Measurements from ENCODE around the gene TTLL13. TPM values are rescaled to one million over a fixed set of nuclear protein-coding genes. Genes with fewer than 3 reads are reported as not detected.

Gene TTLL13
- total and polyA plus RNA-seq, 2 donors (not counting 1 experiment from before 2014, with no cell fraction given): 0.33 to 0.42 TPM

DNA sequence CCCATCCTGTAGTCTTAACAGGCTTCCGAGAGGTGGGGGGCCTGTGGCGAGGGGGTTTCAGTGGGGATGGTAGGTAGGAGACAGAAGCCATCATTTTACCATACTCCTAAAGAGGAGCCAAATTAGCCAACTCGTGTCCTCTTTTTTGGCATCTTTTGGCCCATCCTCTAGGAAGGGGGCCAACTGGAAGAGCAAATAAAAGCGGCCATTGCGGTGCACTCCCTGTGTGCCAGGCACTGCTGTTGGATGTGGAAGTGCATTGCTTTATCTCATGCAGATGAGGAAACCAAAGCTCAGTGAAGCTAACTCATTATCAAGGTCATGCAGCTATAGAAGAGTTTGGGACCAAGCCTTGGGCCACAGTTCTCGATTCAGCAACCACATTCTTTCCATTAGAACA, 42.1 kb upstream of the TTLL13 start:
- no peaks in the 10 kb centered on the region for H3K27me3 Mint-ChIP-seq
- Histone ChIP-seq H3K9me3 (ENCODE audit: control extremely low read depth in 1 of 3, control insufficient read depth in 2 of 3, insufficient read depth in 1 of 3, low read length in 2 of 3) (no peaks in the 10 kb centered on the region), H3K36me3 (replicated peaks in 1 of 2; ENCODE audit: control extremely low read depth in 1 of 2, control insufficient read depth in 1 of 2, extremely low read depth in 1 of 2, insufficient read depth in 2 of 2, low read length in 1 of 2) (peaks cover 2 to 91% of the 10 kb centered on the region in 2 experiments), H3K4me3 (ENCODE audit: control extremely low read depth in 1 of 5, extremely low read depth in 1 of 5, insufficient read depth in 1 of 5, low read depth in 2 of 5, low read length in 4 of 5) (no peak overlapping the region), H2AFZ (ENCODE audit: insufficient read depth, low read depth, low read length, poor library complexity, severe bottlenecking) (no peak overlapping the region), H3K27ac (ENCODE audit: low read length in 2 of 2) (peak overlapping the region in 1 of 2 donors; percentile 55), H3K27me3 (replicated peaks in 1 of 4; ENCODE audit: control extremely low read depth in 1 of 4, control insufficient read depth in 3 of 4, insufficient read depth in 4 of 4, low read length in 3 of 4) (no peaks in the 10 kb centered on the region), H3K79me2 (ENCODE audit: control insufficient read depth, insufficient read depth, low read length) (peaks cover 100% of the 10 kb centered on the region), H3K4me2 (replicated peaks; ENCODE audit: low read depth, low read length, poor library complexity, severe bottlenecking) (no peak overlapping the region), H3K4me1 (ENCODE audit: control insufficient read depth in 2 of 2, insufficient read depth in 2 of 2, low read length in 2 of 2) (peaks cover 93 to 100% of the 10 kb centered on the region in 2 donors), H4K20me1 (ENCODE audit: control insufficient read depth, insufficient read depth, low read length, poor library complexity, severe bottlenecking) (peaks cover 92% of the 10 kb centered on the region), H3K9ac (ENCODE audit: low read length) (no peak overlapping the region)
- peak overlapping the region; percentile 26 for H3K4me3 Mint-ChIP-seq
- DNase-seq: no peak
- TF ChIP-seq EZH2 (IDR thresholded peaks at IDR 0.05; ENCODE audit: borderline replicate concordance, insufficient read depth, low read depth, low read length, poor library complexity, severe bottlenecking): no peak
- TF ChIP-seq, protein P1, sequence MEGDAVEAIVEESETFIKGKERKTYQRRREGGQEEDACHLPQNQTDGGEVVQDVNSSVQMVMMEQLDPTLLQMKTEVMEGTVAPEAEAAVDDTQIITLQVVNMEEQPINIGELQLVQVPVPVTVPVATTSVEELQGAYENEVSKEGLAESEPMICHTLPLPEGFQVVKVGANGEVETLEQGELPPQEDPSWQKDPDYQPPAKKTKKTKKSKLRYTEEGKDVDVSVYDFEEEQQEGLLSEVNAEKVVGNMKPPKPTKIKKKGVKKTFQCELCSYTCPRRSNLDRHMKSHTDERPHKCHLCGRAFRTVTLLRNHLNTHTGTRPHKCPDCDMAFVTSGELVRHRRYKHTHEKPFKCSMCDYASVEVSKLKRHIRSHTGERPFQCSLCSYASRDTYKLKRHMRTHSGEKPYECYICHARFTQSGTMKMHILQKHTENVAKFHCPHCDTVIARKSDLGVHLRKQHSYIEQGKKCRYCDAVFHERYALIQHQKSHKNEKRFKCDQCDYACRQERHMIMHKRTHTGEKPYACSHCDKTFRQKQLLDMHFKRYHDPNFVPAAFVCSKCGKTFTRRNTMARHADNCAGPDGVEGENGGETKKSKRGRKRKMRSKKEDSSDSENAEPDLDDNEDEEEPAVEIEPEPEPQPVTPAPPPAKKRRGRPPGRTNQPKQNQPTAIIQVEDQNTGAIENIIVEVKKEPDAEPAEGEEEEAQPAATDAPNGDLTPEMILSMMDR (IDR thresholded peaks at IDR 0.05): no peak
- H3K4me1 Mint-ChIP-seq: peaks cover 97% of the 10 kb centered on the region
- WGBS (ENCODE audit: insufficient coverage): no CpG with 5 or more reads among the region's 6 CpGs
- no peak for ATAC-seq (ENCODE audit: low read depth)
- ChIA-PET POLR2A (interaction anchor here (3.0 to 10.5 kb wide), 2 partner anchors 11 to 16 kb away, joined by 7 to 150 read pairs; no protein-coding TSS in a partner anchor), CTCF (interaction anchor here (0.7 to 3.3 kb wide), 4 partner anchors 11 to 45 kb away, joined by 3 to 17 read pairs (median 10); no protein-coding TSS in a partner anchor)
- H3K9me3 Mint-ChIP-seq (ENCODE audit: insufficient read depth): no peaks in the 10 kb centered on the region
- intact Hi-C loops (cut with micrococcal nuclease): no loop called here
- peak overlapping the region; percentile 79 for H3K27ac Mint-ChIP-seq

GRCh38 chr15:90208356-90208755, 41.0 kb upstream of the TTLL13 start:
- Mint-ChIP-seq H3K27ac (peak overlapping the region; percentile 90), H3K9me3 (ENCODE audit: insufficient read depth) (no peaks in the 10 kb centered on the region), H3K4me3 (peak overlapping the region; percentile 76), H3K4me1 (peaks cover 97% of the 10 kb centered on the region), H3K27me3 (no peaks in the 10 kb centered on the region)
- ChIA-PET CTCF (interaction anchor here (0.7 to 1.8 kb wide), 6 partner anchors 10 to 85 kb away, joined by 3 to 10 read pairs (median 4); partner anchors contain the start of genes CIB1 and GDPGP1), POLR2A (interaction anchor here (10.5 kb wide), 1 partner anchor 17 kb away, joined by 150 read pairs; no protein-coding TSS in a partner anchor)
- H3K9ac ChIP-seq (ENCODE audit: low read length): no peak overlapping the region
- 97% methylated on average over 5 of the region's 6 CpGs for whole genome bisulfite sequencing (ENCODE audit: insufficient coverage)
- peaks cover 100% of the 10 kb centered on the region for H3K79me2 ChIP-seq (ENCODE audit: control insufficient read depth, insufficient read depth, low read length)
- TF ChIP-seq, protein P1 (IDR thresholded peaks at IDR 0.05): no peak
- no peak for TF ChIP-seq EZH2 (IDR thresholded peaks at IDR 0.05; ENCODE audit: borderline replicate concordance, insufficient read depth, low read depth, low read length, poor library complexity, severe bottlenecking)
- peak overlapping the region in 1 of 2 donors; percentile 14 for H3K27ac ChIP-seq (ENCODE audit: low read length in 2 of 2)
- no peaks in the 10 kb centered on the region for H3K27me3 ChIP-seq (replicated peaks in 1 of 4; ENCODE audit: control extremely low read depth in 1 of 4, control insufficient read depth in 3 of 4, insufficient read depth in 4 of 4, low read length in 3 of 4)
- peaks cover 81% of the 10 kb centered on the region for H4K20me1 ChIP-seq (ENCODE audit: control insufficient read depth, insufficient read depth, low read length, poor library complexity, severe bottlenecking)
- ATAC-seq (ENCODE audit: low read depth) (no peak), DNase-seq (no peak)
- H3K4me3 ChIP-seq (ENCODE audit: control extremely low read depth in 1 of 5, extremely low read depth in 1 of 5, insufficient read depth in 1 of 5, low read depth in 2 of 5, low read length in 4 of 5): no peak overlapping the region
- H3K4me1 ChIP-seq (ENCODE audit: control insufficient read depth in 2 of 2, insufficient read depth in 2 of 2, low read length in 2 of 2): peaks cover 93 to 100% of the 10 kb centered on the region in 2 donors
- no peak overlapping the region for H2AFZ ChIP-seq (ENCODE audit: insufficient read depth, low read depth, low read length, poor library complexity, severe bottlenecking)
- peaks cover 2 to 91% of the 10 kb centered on the region in 2 experiments for H3K36me3 ChIP-seq (replicated peaks in 1 of 2; ENCODE audit: control extremely low read depth in 1 of 2, control insufficient read depth in 1 of 2, extremely low read depth in 1 of 2, insufficient read depth in 2 of 2, low read length in 1 of 2)
- no peaks in the 10 kb centered on the region for H3K9me3 ChIP-seq (ENCODE audit: control extremely low read depth in 1 of 3, control insufficient read depth in 2 of 3, insufficient read depth in 1 of 3, low read length in 2 of 3)
- H3K4me2 ChIP-seq (replicated peaks; ENCODE audit: low read depth, low read length, poor library complexity, severe bottlenecking): no peak overlapping the region
- intact Hi-C loops (cut with micrococcal nuclease): no loop called here
